ENCODE measurements around the gene IL12A. TPM values are rescaled to one million over a fixed set of nuclear protein-coding genes. Genes with fewer than 3 reads are reported as not detected.

The IL12A gene
- total RNA-seq, 1 experiment from 2014 or later, result not detected

- ChIA-PET CTCF (no interaction called here), POLR2A (no interaction called here)
- H3K4me3 ChIP-seq (ENCODE audit: low read depth in 2 of 2, low read length in 2 of 2), result no peak overlapping the region
- DNase-seq (ENCODE audit: low read depth, low spot score) (no peak), ATAC-seq (no peak)
- no peaks in the 10 kb centered on the region for H3K9me3 ChIP-seq (ENCODE audit: control insufficient read depth, insufficient read depth, low read depth, low read length)
- intact Hi-C loops (cut with micrococcal nuclease; ENCODE audit: unreplicated experiment) (no loop called here), in situ Hi-C loops (cut with HindIII; ENCODE audit: low pct_unique_long_range_greater_than_20kb, low sequenced_read_pairs) (no loop called here)
- H3K27ac ChIP-seq (ENCODE audit: low read length), result no peak overlapping the region
- TF ChIP-seq REST (IDR thresholded peaks at IDR 0.05; ENCODE audit: insufficient read depth in 1 of 2, low read depth in 2 of 2, low read length in 1 of 2) (no peak), SIN3A (IDR thresholded peaks at IDR 0.05; ENCODE audit: borderline replicate concordance, insufficient read depth, low read depth, low read length) (no peak), TCF7L2 (IDR thresholded peaks at IDR 0.05; ENCODE audit: low read depth, low read length) (no peak), POLR2AphosphoS5 (IDR thresholded peaks at IDR 0.05; ENCODE audit: low read depth, low read length) (no peak)
- TF ChIP-seq, protein P1, sequence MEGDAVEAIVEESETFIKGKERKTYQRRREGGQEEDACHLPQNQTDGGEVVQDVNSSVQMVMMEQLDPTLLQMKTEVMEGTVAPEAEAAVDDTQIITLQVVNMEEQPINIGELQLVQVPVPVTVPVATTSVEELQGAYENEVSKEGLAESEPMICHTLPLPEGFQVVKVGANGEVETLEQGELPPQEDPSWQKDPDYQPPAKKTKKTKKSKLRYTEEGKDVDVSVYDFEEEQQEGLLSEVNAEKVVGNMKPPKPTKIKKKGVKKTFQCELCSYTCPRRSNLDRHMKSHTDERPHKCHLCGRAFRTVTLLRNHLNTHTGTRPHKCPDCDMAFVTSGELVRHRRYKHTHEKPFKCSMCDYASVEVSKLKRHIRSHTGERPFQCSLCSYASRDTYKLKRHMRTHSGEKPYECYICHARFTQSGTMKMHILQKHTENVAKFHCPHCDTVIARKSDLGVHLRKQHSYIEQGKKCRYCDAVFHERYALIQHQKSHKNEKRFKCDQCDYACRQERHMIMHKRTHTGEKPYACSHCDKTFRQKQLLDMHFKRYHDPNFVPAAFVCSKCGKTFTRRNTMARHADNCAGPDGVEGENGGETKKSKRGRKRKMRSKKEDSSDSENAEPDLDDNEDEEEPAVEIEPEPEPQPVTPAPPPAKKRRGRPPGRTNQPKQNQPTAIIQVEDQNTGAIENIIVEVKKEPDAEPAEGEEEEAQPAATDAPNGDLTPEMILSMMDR (IDR thresholded peaks at IDR 0.05), result no peak
- no peaks in the 10 kb centered on the region for H3K36me3 ChIP-seq (ENCODE audit: control insufficient read depth, insufficient read depth, low read length)
- H3K4me1 ChIP-seq (ENCODE audit: control insufficient read depth, insufficient read depth, low read length), result no peaks in the 10 kb centered on the region
- no peaks in the 10 kb centered on the region for H3K27me3 ChIP-seq (ENCODE audit: control insufficient read depth, insufficient read depth, low read length)
- no TSS peak for BruUV-seq (replicated peaks)
Observed at GRCh38 chr3:159992589-159992988, 4.0 kb downstream of the IL12A start.

DNA sequence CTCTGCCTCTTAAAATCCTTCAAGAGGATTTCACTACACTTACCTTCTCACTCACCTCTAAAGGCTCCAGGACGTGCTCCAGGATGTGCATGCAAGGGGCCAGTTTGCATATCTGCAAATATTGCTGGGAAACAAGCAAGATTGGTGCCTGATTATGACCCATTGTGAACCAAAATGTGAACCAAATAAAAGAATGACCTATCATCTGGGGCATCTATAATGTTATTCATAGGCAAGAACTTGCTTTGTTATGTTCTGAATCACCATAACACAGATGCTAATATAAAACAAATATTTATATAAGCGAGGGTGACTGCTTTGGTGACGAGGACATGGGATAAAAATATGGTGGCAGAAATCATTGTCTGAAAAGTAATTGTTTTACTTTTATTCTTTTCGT is 5.5 kb downstream of the IL12A start:
- H3K4me3 ChIP-seq (ENCODE audit: low read depth in 2 of 2, low read length in 2 of 2), result no peak overlapping the region
- no peaks in the 10 kb centered on the region for H3K4me1 ChIP-seq (ENCODE audit: control insufficient read depth, insufficient read depth, low read length)
- DNase-seq (ENCODE audit: low read depth, low spot score) (no peak), ATAC-seq (no peak)
- ChIA-PET POLR2A (no interaction called here), CTCF (no interaction called here)
- TF ChIP-seq POLR2AphosphoS5 (IDR thresholded peaks at IDR 0.05; ENCODE audit: low read depth, low read length), result no peak
- no peak for TF ChIP-seq REST (IDR thresholded peaks at IDR 0.05; ENCODE audit: insufficient read depth in 1 of 2, low read depth in 2 of 2, low read length in 1 of 2)
- TF ChIP-seq SIN3A (IDR thresholded peaks at IDR 0.05; ENCODE audit: borderline replicate concordance, insufficient read depth, low read depth, low read length), result no peak
- TF ChIP-seq, protein P1 (IDR thresholded peaks at IDR 0.05), result no peak
- TF ChIP-seq TCF7L2 (IDR thresholded peaks at IDR 0.05; ENCODE audit: low read depth, low read length), result no peak
- BruUV-seq (replicated peaks), result no TSS peak
- no peaks in the 10 kb centered on the region for H3K27me3 ChIP-seq (ENCODE audit: control insufficient read depth, insufficient read depth, low read length)
- H3K27ac ChIP-seq (ENCODE audit: low read length), result no peak overlapping the region
- H3K36me3 ChIP-seq (ENCODE audit: control insufficient read depth, insufficient read depth, low read length), result no peaks in the 10 kb centered on the region
- in situ Hi-C loops (cut with HindIII; ENCODE audit: low pct_unique_long_range_greater_than_20kb, low sequenced_read_pairs) (no loop called here), intact Hi-C loops (cut with micrococcal nuclease; ENCODE audit: unreplicated experiment) (no loop called here)
- no peaks in the 10 kb centered on the region for H3K9me3 ChIP-seq (ENCODE audit: control insufficient read depth, insufficient read depth, low read depth, low read length)

Measured in Panc1 (cell line).